Liver (tissue), 9 donors: ENCODE measurements around the gene GRAMD1A. TPM values are rescaled to one million over a fixed set of nuclear protein-coding genes. Genes with fewer than 3 reads are reported as not detected.
A peak's percentile ranks its signal among the peaks of the same experiment; 100 is the strongest.

Experiments used
- DNase-seq: peaks from one replicate; pipeline ENCODE4 v3.0.0-alpha.2; 2017; ENCODE audit warnings: low spot score
- H3K27ac ChIP-seq, 2 donors: one replicate each; pipeline ENCODE4 v1.7.0; 2013; ENCODE audit warnings: inconsistent platforms in 2 of 2, low read length in 2 of 2, control low read depth in 1 of 2, low read depth in 1 of 2, mild to moderate bottlenecking in 1 of 2
- H3K27me3 ChIP-seq, 4 donors: one replicate each; pipeline versions ENCODE4 v1.6.1 to v1.7.0; 2013; ENCODE audit warnings: low read length in 3 of 4, inconsistent platforms in 1 of 4, mild to moderate bottlenecking in 1 of 4, moderate library complexity in 1 of 4; ENCODE audit not compliant: control insufficient read depth in 4 of 4, insufficient read depth in 4 of 4
- H3K36me3 ChIP-seq, 4 donors: one replicate each; pipeline versions ENCODE4 v1.6.1 to v1.7.0; 2013; ENCODE audit warnings: low read length in 3 of 4, mild to moderate bottlenecking in 3 of 4, low read depth in 1 of 4, moderate library complexity in 1 of 4; ENCODE audit not compliant: control insufficient read depth in 4 of 4, insufficient read depth in 3 of 4
- H3K4me1 ChIP-seq, 4 donors: one replicate each; pipeline versions ENCODE4 v1.6.1 to v1.7.0; 2013; ENCODE audit warnings: low read length in 3 of 4, mild to moderate bottlenecking in 3 of 4, moderate library complexity in 1 of 4; ENCODE audit not compliant: control insufficient read depth in 4 of 4, insufficient read depth in 4 of 4
- H3K4me3 ChIP-seq, 3 donors: one replicate each; pipeline versions ENCODE4 v1.6.1 to v1.7.0; 2013; ENCODE audit warnings: low read length in 3 of 3, control low read depth in 1 of 3, low read depth in 1 of 3, mild to moderate bottlenecking in 1 of 3
- H3K9ac ChIP-seq, 2 donors: one replicate each; pipeline ENCODE4 v1.7.0; 2013; ENCODE audit warnings: low read length in 2 of 2, mild to moderate bottlenecking in 2 of 2, moderate library complexity in 2 of 2, control low read depth in 1 of 2, low read depth in 1 of 2
- H3K9me3 ChIP-seq, 4 donors: one replicate each; pipeline versions ENCODE4 v1.6.1 to v1.7.0; 2013; ENCODE audit warnings: low read length in 3 of 4; ENCODE audit not compliant: control insufficient read depth in 4 of 4
- ATF3 ChIP-seq: IDR thresholded peaks from 2 replicates; pipeline ENCODE4 v1.6.1; 2016; ENCODE audit warnings: antibody characterized with exemption
- CTCF ChIP-seq: fragments of 150-350 bp; IDR thresholded peaks from 2 replicates; pipeline ENCODE4 v1.5.1; 2017; ENCODE audit warnings: improper control_type of control experiment, low read depth, low read length; ENCODE audit not compliant: missing input control
- FOXA1 ChIP-seq: IDR thresholded peaks from 2 replicates; pipeline ENCODE4 v1.6.1; 2016; ENCODE audit warnings: antibody characterized with exemption
- GABPA ChIP-seq, 2 donors: IDR thresholded peaks in 1 of 2; conservative IDR thresholded peaks in 1 of 2; 2 replicates each; pipeline ENCODE4 v1.6.1; 2016; ENCODE audit warnings: antibody characterized with exemption in 2 of 2, mild to moderate bottlenecking in 1 of 2, moderate library complexity in 1 of 2
- HNF4A ChIP-seq, 2 donors: conservative IDR thresholded peaks; 2 replicates each; pipeline ENCODE4 v1.6.1; 2016; ENCODE audit warnings: antibody characterized with exemption in 2 of 2, mild to moderate bottlenecking in 2 of 2
- HNF4G ChIP-seq: IDR thresholded peaks from 2 replicates; pipeline ENCODE4 v1.6.1; 2016; ENCODE audit warnings: antibody characterized with exemption
- JUND ChIP-seq, 2 donors: IDR thresholded peaks; 2 replicates each; pipeline ENCODE4 v1.6.1; 2016; ENCODE audit warnings: antibody characterized with exemption in 2 of 2
- MAX ChIP-seq: IDR thresholded peaks from 2 replicates; pipeline ENCODE4 v1.6.1; 2016; ENCODE audit warnings: antibody characterized with exemption
- RAD21 ChIP-seq, 2 donors: IDR thresholded peaks; 2 replicates each; pipeline ENCODE4 v1.6.1; 2016; ENCODE audit warnings: antibody characterized with exemption in 2 of 2, mild to moderate bottlenecking in 2 of 2
- REST ChIP-seq: IDR thresholded peaks from 2 replicates; pipeline ENCODE4 v1.6.1; 2016; ENCODE audit warnings: antibody characterized with exemption, mild to moderate bottlenecking
- RXRA ChIP-seq, 2 donors: IDR thresholded peaks; 2 replicates each; pipeline ENCODE4 v1.6.1; 2017 to 2018; ENCODE audit warnings: antibody characterized with exemption in 2 of 2, mild to moderate bottlenecking in 1 of 2
- SP1 ChIP-seq: IDR thresholded peaks from 2 replicates; pipeline ENCODE4 v1.6.1; 2018; ENCODE audit warnings: antibody characterized with exemption, mild to moderate bottlenecking
- TAF1 ChIP-seq: conservative IDR thresholded peaks from 2 replicates; pipeline ENCODE4 v1.6.1; 2016; ENCODE audit warnings: antibody characterized with exemption, mild to moderate bottlenecking
- YY1 ChIP-seq: IDR thresholded peaks from 2 replicates; pipeline ENCODE4 v1.6.1; 2016; ENCODE audit warnings: antibody characterized with exemption, mild to moderate bottlenecking
- ZBTB33 ChIP-seq: IDR thresholded peaks from 2 replicates; pipeline ENCODE4 v1.6.1; 2016; ENCODE audit warnings: antibody characterized with exemption
- WGBS: extraction: QIAGEN DNeasy Blood & Tissue Kit; methylation state at CpG from one replicate; pipeline ENCODE4 v1.1.7; 2013; 5-methylcytosine and 5-hydroxymethylcytosine counted together
- polyA plus RNA-seq, 2 donors: library from polyadenylated mRNA; stranded (reverse) in 1 of 2; unstranded in 1 of 2; fragments of 200-250 nt in 1 of 2; fragments of >200 nt in 1 of 2; fragmentation: Nextera tagmentation in 1 of 2; extraction: Ambion mirVana in 1 of 2; gene quantifications; one replicate each; pipeline versions ENCODE4 v1.2.1 to v1.2.3, GENCODE V29; 2013 to 2015
- total RNA-seq, 2 donors: library from RNA; depleted of rRNA; stranded (reverse); fragments of >200 nt; gene quantifications; one replicate each; pipeline ENCODE4 v1.2.3, GENCODE V29; 2014
- donor health status: healthy.
- donor health status: healthy.
- donor health status: healthy.
- donor health status: healthy.
- donor health status: healthy.

GRAMD1A gene
- total and polyA plus RNA-seq, 4 donors = 8.6 to 14.1 (median 11.2) TPM

GRCh38 chr19:34972163-34972705 is 27.9 kb upstream of the GRAMD1A start:
- no peak for TF ChIP-seq MAX
- no peak for TF ChIP-seq HNF4G
- no peak for TF ChIP-seq TAF1
- no peak for TF ChIP-seq HNF4A (conservative IDR thresholded peaks at IDR 0.05)
- no peak for TF ChIP-seq JUND (IDR thresholded peaks at IDR 0.05)
- TF ChIP-seq ATF3 = no peak
- TF ChIP-seq GABPA (IDR thresholded peaks at IDR 0.05 in 1 of 2, conservative IDR thresholded peaks at IDR 0.05 in 1 of 2) = no peak
- TF ChIP-seq CTCF = no peak
- no peak for TF ChIP-seq YY1
- no peak for TF ChIP-seq REST
- TF ChIP-seq RAD21 (IDR thresholded peaks at IDR 0.05) = no peak
- no peak for TF ChIP-seq RXRA (IDR thresholded peaks at IDR 0.05)
- TF ChIP-seq ZBTB33 = no peak
- TF ChIP-seq SP1 = no peak
- no peak overlapping the region for H3K27ac ChIP-seq
- WGBS = 91% methylated on average over 7 of the region's 7 CpGs
- peaks cover 0 to 9% (median 6%) of the 10 kb centered on the region in 4 donors for H3K9me3 ChIP-seq
- DNase-seq = no peak
- peaks cover 0 to 20% (median 9%) of the 10 kb centered on the region in 4 donors for H3K4me1 ChIP-seq
- H3K27me3 ChIP-seq = no peaks in the 10 kb centered on the region
- no peak overlapping the region for H3K9ac ChIP-seq
- H3K36me3 ChIP-seq = no peaks in the 10 kb centered on the region
- no peak overlapping the region for H3K4me3 ChIP-seq

- H3K27ac ChIP-seq = no peak overlapping the region
- 61% methylated on average over 5 of the region's 5 CpGs for WGBS
- peaks cover 0 to 20% (median 9%) of the 10 kb centered on the region in 4 donors for H3K4me1 ChIP-seq
- DNase-seq = no peak
- TF ChIP-seq FOXA1 = no peak
- no peak for TF ChIP-seq ZBTB33
- TF ChIP-seq HNF4A (conservative IDR thresholded peaks at IDR 0.05) = no peak
- TF ChIP-seq MAX = peak; percentile 21
- TF ChIP-seq CTCF = no peak
- H3K27me3 ChIP-seq = no peaks in the 10 kb centered on the region
- H3K36me3 ChIP-seq = no peaks in the 10 kb centered on the region
- no peak overlapping the region for H3K9ac ChIP-seq
- H3K4me3 ChIP-seq = no peak overlapping the region
- peaks cover 0 to 10% (median 6%) of the 10 kb centered on the region in 4 donors for H3K9me3 ChIP-seq
Observed at GRCh38 chr19:34974646-34975045, 25.5 kb upstream of the GRAMD1A start.
